ENCODE data around the gene ATF4. TPM values are rescaled to one million over a fixed set of nuclear protein-coding genes. Genes with fewer than 3 reads are reported as not detected.

Gene ATF4
- total and polyA plus RNA-seq, 2 of the 13 experiments (the other 11 are each of a cell fraction or from before 2014, with no cell fraction given), result 486 to 1,297 TPM

DNA sequence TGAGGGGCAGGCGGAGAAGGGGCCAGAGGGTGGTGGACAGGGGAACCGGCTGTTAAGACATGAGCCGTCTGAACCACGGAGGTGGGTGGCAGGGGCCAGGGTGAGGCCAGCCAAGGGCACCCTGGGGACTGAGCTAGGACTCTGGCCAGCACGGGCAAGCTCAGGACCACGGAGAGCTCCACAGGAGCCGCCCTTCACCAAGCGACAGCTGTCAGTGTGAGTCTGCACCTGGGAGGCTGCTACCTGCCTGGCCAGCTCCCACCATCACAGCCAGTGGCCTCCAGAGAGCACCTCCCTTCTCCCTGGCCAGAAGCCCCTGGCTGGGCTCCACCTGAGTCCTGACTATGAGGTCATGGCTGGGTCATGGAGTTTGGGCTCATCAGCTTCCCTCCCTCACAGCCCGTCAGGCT is 41.9 kb upstream of the ATF4 start (continued):
- TF ChIP-seq RBM22 (optimal IDR thresholded peaks at IDR 0.05; ENCODE audit: low read length), result no peak
- 0 out of 4 replicates have a peak, but pooled peaks of 1 of the 2 experiments have one; percentile 57 for TF ChIP-seq HMGXB4 (CRISPR knock-in tag; IDR thresholded peaks at IDR 0.05; ENCODE audit: borderline replicate concordance in 1 of 2, low read depth in 1 of 2)
- TF ChIP-seq SMAD9 (CRISPR knock-in tag; IDR thresholded peaks at IDR 0.05), result no peak
- TF ChIP-seq FOXC1 (CRISPR knock-in tag; IDR thresholded peaks at IDR 0.05; ENCODE audit: borderline replicate concordance), result no peak
- TF ChIP-seq NFYB (CRISPR knock-in tag; IDR thresholded peaks at IDR 0.05), result 0 out of 2 replicates have a peak, but pooled peaks have one; percentile 25
- TF ChIP-seq CREB1 (IDR thresholded peaks at IDR 0.05), result no peak
- TF ChIP-seq CREB1 (CRISPR knock-in tag; IDR thresholded peaks at IDR 0.05), result no peak
- TF ChIP-seq TCF12 (IDR thresholded peaks at IDR 0.05), result no peak
- TF ChIP-seq TCF12 (CRISPR knock-in tag; IDR thresholded peaks at IDR 0.05), result no peak
- TF ChIP-seq KAT8 (CRISPR knock-in tag; IDR thresholded peaks at IDR 0.05), result peak; percentile 55
- TF ChIP-seq ZNF747 (CRISPR knock-in tag; IDR thresholded peaks at IDR 0.05; ENCODE audit: borderline replicate concordance), result no peak
- TF ChIP-seq MIXL1 (CRISPR knock-in tag; IDR thresholded peaks at IDR 0.05), result 0 out of 2 replicates have a peak, but pooled peaks have one; percentile 61
- no peak for TF ChIP-seq ZNF282 (IDR thresholded peaks at IDR 0.05; ENCODE audit: partially characterized antibody)
- TF ChIP-seq CBX1 (IDR thresholded peaks at IDR 0.05; ENCODE audit: low read depth), result no peak
- no peak for TF ChIP-seq FOXA1 (IDR thresholded peaks at IDR 0.05)
- no peak for TF ChIP-seq FOXA1 (CRISPR knock-in tag; IDR thresholded peaks at IDR 0.05)
- peak; percentile 22; the same call in 1 of the 2 replicates for TF ChIP-seq SIX1 (CRISPR knock-in tag; IDR thresholded peaks at IDR 0.05; ENCODE audit: borderline replicate concordance)
- TF ChIP-seq NCOA2 (CRISPR knock-in tag; IDR thresholded peaks at IDR 0.05), result peak; percentile 40; the same call in 1 of the 2 replicates
- TF ChIP-seq MTF2 (CRISPR knock-in tag; IDR thresholded peaks at IDR 0.05; ENCODE audit: borderline replicate concordance), result no peak
- TF ChIP-seq IRF2 (CRISPR knock-in tag; IDR thresholded peaks at IDR 0.05), result peak; percentile 30; the same call in 1 of the 2 replicates
- TF ChIP-seq ZNF331 (CRISPR knock-in tag; IDR thresholded peaks at IDR 0.05), result peak; percentile 93
- TF ChIP-seq ZNF629 (CRISPR knock-in tag; conservative IDR thresholded peaks at IDR 0.05), result no peak
- TF ChIP-seq NFYC (CRISPR knock-in tag; IDR thresholded peaks at IDR 0.05), result no peak
- no peak for TF ChIP-seq ZNF616 (CRISPR knock-in tag; IDR thresholded peaks at IDR 0.05; ENCODE audit: low read depth)
- 0 out of 2 replicates have a peak, but pooled peaks have one; percentile 43 for TF ChIP-seq DZIP1 (CRISPR knock-in tag; IDR thresholded peaks at IDR 0.05)
- TF ChIP-seq TERF1 (CRISPR knock-in tag; IDR thresholded peaks at IDR 0.05), result 0 out of 2 replicates have a peak, but pooled peaks have one; percentile 45
- no peak for TF ChIP-seq MZF1 (CRISPR knock-in tag; IDR thresholded peaks at IDR 0.05; ENCODE audit: borderline replicate concordance)

Data from HepG2 (cell line).